ENCODE data around the gene USP31.

USP31 gene

GRCh38 chr16:23149267-23149992 lies at the start of gene USP31:
TSS of gene USP31 (minus strand) at chr16:23149452. CDS start at chr16:23149270, 182 bp downstream.
- H3K27ac ChIP-seq (ENCODE audit: low read length) = peak within 1 kb of the TSS; percentile 56
- H2AFZ ChIP-seq (ENCODE audit: low read depth, low read length) = peak within 1 kb of the TSS; percentile 97
- H3K4me1 ChIP-seq (ENCODE audit: insufficient read depth, low read length) = peaks cover 40% of the 10 kb centered on the region
- no peaks in the 10 kb centered on the region for H3K36me3 ChIP-seq (ENCODE audit: insufficient read depth, low read length)
- peak; percentile 94 for DNase-seq
- H3K9me3 ChIP-seq (ENCODE audit: insufficient read depth, low read length, severe bottlenecking) = no peaks in the 10 kb centered on the region
- H4K20me1 ChIP-seq (ENCODE audit: insufficient read depth, low read length) = peaks cover 15% of the 10 kb centered on the region
- peak; percentile 100 for ATAC-seq (ENCODE audit: insufficient read depth, low read depth)
- H3K79me2 ChIP-seq (ENCODE audit: insufficient read depth, low read length) = peaks cover 35% of the 10 kb centered on the region
- peak within 1 kb of the TSS; percentile 60 for H3K9ac ChIP-seq (ENCODE audit: low read depth, low read length)
- peak within 1 kb of the TSS; percentile 82 for H3K4me2 ChIP-seq (ENCODE audit: insufficient read depth, low read length)
- H3K4me3 ChIP-seq (ENCODE audit: low read depth in 1 of 2, low read length in 2 of 2) = peak within 1 kb of the TSS; percentile 18 to 70; a peak in 3 of 4 replicates
- TF ChIP-seq EZH2 (IDR thresholded peaks at IDR 0.05; ENCODE audit: borderline replicate concordance, low read depth, low read length, severe bottlenecking) (no peak), CTCF (IDR thresholded peaks at IDR 0.05; ENCODE audit: borderline replicate concordance, extremely low read depth, low read length, poor library complexity, severe bottlenecking) (no peak)
- H3K27me3 ChIP-seq (ENCODE audit: insufficient read depth, low read length, poor library complexity) = no peaks in the 10 kb centered on the region

- H3K36me3 ChIP-seq (ENCODE audit: insufficient read depth, low read length) = no peaks in the 10 kb centered on the region
- ATAC-seq (ENCODE audit: insufficient read depth, low read depth) (no peak), DNase-seq (no peak)
- TF ChIP-seq EZH2 (IDR thresholded peaks at IDR 0.05; ENCODE audit: borderline replicate concordance, low read depth, low read length, severe bottlenecking) = no peak
- TF ChIP-seq CTCF (IDR thresholded peaks at IDR 0.05; ENCODE audit: borderline replicate concordance, extremely low read depth, low read length, poor library complexity, severe bottlenecking) = no peak
- H3K9ac ChIP-seq (ENCODE audit: low read depth, low read length) = no peak overlapping the region
- no peaks in the 10 kb centered on the region for H4K20me1 ChIP-seq (ENCODE audit: insufficient read depth, low read length)
- H3K4me1 ChIP-seq (ENCODE audit: insufficient read depth, low read length) = no peaks in the 10 kb centered on the region
- H3K4me3 ChIP-seq (ENCODE audit: low read depth in 1 of 2, low read length in 2 of 2) = no peak overlapping the region
- no peak overlapping the region for H3K4me2 ChIP-seq (ENCODE audit: insufficient read depth, low read length)
- H3K79me2 ChIP-seq (ENCODE audit: insufficient read depth, low read length) = no peaks in the 10 kb centered on the region
- H3K9me3 ChIP-seq (ENCODE audit: insufficient read depth, low read length, severe bottlenecking) = no peaks in the 10 kb centered on the region
- H3K27me3 ChIP-seq (ENCODE audit: insufficient read depth, low read length, poor library complexity) = peaks cover 4% of the 10 kb centered on the region
- no peak overlapping the region for H3K27ac ChIP-seq (ENCODE audit: low read length)
- H2AFZ ChIP-seq (ENCODE audit: low read depth, low read length) = no peak overlapping the region
Observed at GRCh38 chr16:23196539-23196938, 47.3 kb upstream of the USP31 start.

GRCh38 chr16:23195366-23195978 lies 46.2 kb upstream of the USP31 start:
- H3K27ac ChIP-seq (ENCODE audit: low read length) = no peak overlapping the region
- no peak overlapping the region for H3K4me2 ChIP-seq (ENCODE audit: insufficient read depth, low read length)
- no peak overlapping the region for H3K9ac ChIP-seq (ENCODE audit: low read depth, low read length)
- H3K27me3 ChIP-seq (ENCODE audit: insufficient read depth, low read length, poor library complexity) = peaks cover 4% of the 10 kb centered on the region
- H3K4me1 ChIP-seq (ENCODE audit: insufficient read depth, low read length) = no peaks in the 10 kb centered on the region
- ATAC-seq (ENCODE audit: insufficient read depth, low read depth) = no peak
- no peaks in the 10 kb centered on the region for H3K9me3 ChIP-seq (ENCODE audit: insufficient read depth, low read length, severe bottlenecking)
- no peaks in the 10 kb centered on the region for H3K36me3 ChIP-seq (ENCODE audit: insufficient read depth, low read length)
- no peak overlapping the region for H3K4me3 ChIP-seq (ENCODE audit: low read depth in 1 of 2, low read length in 2 of 2)
- no peak for DNase-seq
- no peaks in the 10 kb centered on the region for H3K79me2 ChIP-seq (ENCODE audit: insufficient read depth, low read length)
- TF ChIP-seq EZH2 (IDR thresholded peaks at IDR 0.05; ENCODE audit: borderline replicate concordance, low read depth, low read length, severe bottlenecking) (no peak), CTCF (IDR thresholded peaks at IDR 0.05; ENCODE audit: borderline replicate concordance, extremely low read depth, low read length, poor library complexity, severe bottlenecking) (no peak)
- H4K20me1 ChIP-seq (ENCODE audit: insufficient read depth, low read length) = no peaks in the 10 kb centered on the region
- no peak overlapping the region for H2AFZ ChIP-seq (ENCODE audit: low read depth, low read length)
